H1 (cell line): ENCODE data around the gene NEMF.

Source experiments
- CHD2 ChIP-seq: IDR thresholded peaks from 2 replicates; pipeline ENCODE4 v1.6.1; 2012; ENCODE audit warnings: low read length, improper control_type of control experiment
- EP300 ChIP-seq, 2 experiments: IDR thresholded peaks; 1 replicate in 1 of 2; 2 replicates in 1 of 2; pipeline ENCODE4 v1.6.1; 2011 to 2012; ENCODE audit warnings: low read depth in 2 of 2, low read length in 2 of 2, mild to moderate bottlenecking in 2 of 2, borderline replicate concordance in 1 of 2, inconsistent platforms in 1 of 2, moderate library complexity in 1 of 2
- JUN ChIP-seq: IDR thresholded peaks from 2 replicates; pipeline ENCODE4 v1.6.1; 2011; ENCODE audit warnings: low read depth, mild to moderate bottlenecking, improper control_type of control experiment, low read length
- POLR2A ChIP-seq, 2 experiments: IDR thresholded peaks; 1 replicate in 1 of 2; 2 replicates in 1 of 2; pipeline ENCODE4 v1.6.1; 2011; ENCODE audit warnings: low read depth in 2 of 2, low read length in 2 of 2, mild to moderate bottlenecking in 2 of 2; ENCODE audit errors: control extremely low read depth in 1 of 2
- RAD21 ChIP-seq, 2 experiments: IDR thresholded peaks in 1 of 2; conservative IDR thresholded peaks in 1 of 2; 2 replicates each; pipeline ENCODE4 v1.6.1; 2011; ENCODE audit warnings: low read depth in 2 of 2, low read length in 2 of 2, improper control_type of control experiment in 1 of 2, inconsistent platforms in 1 of 2, mild to moderate bottlenecking in 1 of 2, moderate library complexity in 1 of 2
- RBBP5 ChIP-seq: IDR thresholded peaks from 2 replicates; pipeline ENCODE4 v1.7.1; 2012; ENCODE audit warnings: low read depth, mild to moderate bottlenecking, inconsistent platforms, low read length, moderate library complexity, borderline replicate concordance
- SP1 ChIP-seq: IDR thresholded peaks from 2 replicates; pipeline ENCODE4 v1.6.1; 2011; ENCODE audit warnings: low read depth, low read length
- SRF ChIP-seq: IDR thresholded peaks from 2 replicates; pipeline ENCODE4 v1.6.1; 2011; ENCODE audit warnings: mild to moderate bottlenecking, low read depth, low read length, moderate library complexity
- TAF1 ChIP-seq: IDR thresholded peaks from 2 replicates; pipeline ENCODE4 v1.6.1; 2011; ENCODE audit warnings: mild to moderate bottlenecking, low read depth, low read length
- TBP ChIP-seq: IDR thresholded peaks from 2 replicates; pipeline ENCODE4 v1.6.1; 2011; ENCODE audit warnings: low read depth, low read length, improper control_type of control experiment
- TF ChIP-seq, protein P1 (sequence below), 3 experiments: IDR thresholded peaks; 1 replicate in 2 of 3; 2 replicates in 1 of 3; pipeline versions ENCODE4 v1.5.1 to v1.6.1; 2011; ENCODE audit warnings: low read length in 3 of 3, mild to moderate bottlenecking in 3 of 3, inconsistent platforms in 2 of 3, low read depth in 1 of 3, moderate library complexity in 1 of 3; ENCODE audit not compliant: insufficient read depth in 1 of 3; ENCODE audit errors: control extremely low read depth in 1 of 3
- TF ChIP-seq, protein P2 (sequence below): IDR thresholded peaks from 2 replicates; pipeline ENCODE4 v1.6.1; 2012; ENCODE audit warnings: low read length, inconsistent platforms

DNA sequence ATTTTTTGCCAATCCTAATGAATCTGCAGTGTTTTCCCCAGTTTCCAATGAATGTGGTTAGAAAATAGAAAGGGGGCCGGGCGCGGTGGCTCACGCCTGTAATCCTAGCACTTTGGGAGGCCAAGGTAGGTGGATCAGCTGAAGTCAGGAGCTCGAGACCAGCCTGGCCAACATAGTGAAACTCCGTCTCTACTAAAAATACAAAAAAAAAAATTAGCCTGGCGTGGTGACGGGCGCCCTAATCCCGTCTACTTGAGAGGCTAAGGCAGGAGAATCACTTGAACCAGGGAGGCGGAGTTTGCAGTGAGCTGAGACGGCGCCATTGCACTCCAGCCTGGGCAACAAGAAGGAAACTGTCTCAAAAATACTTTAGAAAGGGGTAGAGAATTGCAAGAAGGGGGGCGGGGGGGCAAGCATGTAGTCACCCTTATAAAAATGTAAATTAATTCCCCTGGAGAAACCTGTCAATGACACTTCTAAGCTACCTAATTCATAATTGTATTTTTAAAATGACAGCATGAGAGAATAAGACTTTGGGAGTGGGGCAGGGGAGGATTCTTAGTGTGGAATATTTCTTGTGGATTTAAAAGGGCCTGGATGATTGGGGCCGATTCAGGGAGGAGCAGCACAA is 82.9 kb downstream of the NEMF start:
- TF ChIP-seq, protein P1, sequence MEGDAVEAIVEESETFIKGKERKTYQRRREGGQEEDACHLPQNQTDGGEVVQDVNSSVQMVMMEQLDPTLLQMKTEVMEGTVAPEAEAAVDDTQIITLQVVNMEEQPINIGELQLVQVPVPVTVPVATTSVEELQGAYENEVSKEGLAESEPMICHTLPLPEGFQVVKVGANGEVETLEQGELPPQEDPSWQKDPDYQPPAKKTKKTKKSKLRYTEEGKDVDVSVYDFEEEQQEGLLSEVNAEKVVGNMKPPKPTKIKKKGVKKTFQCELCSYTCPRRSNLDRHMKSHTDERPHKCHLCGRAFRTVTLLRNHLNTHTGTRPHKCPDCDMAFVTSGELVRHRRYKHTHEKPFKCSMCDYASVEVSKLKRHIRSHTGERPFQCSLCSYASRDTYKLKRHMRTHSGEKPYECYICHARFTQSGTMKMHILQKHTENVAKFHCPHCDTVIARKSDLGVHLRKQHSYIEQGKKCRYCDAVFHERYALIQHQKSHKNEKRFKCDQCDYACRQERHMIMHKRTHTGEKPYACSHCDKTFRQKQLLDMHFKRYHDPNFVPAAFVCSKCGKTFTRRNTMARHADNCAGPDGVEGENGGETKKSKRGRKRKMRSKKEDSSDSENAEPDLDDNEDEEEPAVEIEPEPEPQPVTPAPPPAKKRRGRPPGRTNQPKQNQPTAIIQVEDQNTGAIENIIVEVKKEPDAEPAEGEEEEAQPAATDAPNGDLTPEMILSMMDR (IDR thresholded peaks at IDR 0.05; ENCODE audit: control extremely low read depth in 1 of 3, insufficient read depth in 1 of 3, low read depth in 1 of 3, low read length in 3 of 3), result no peak
- TF ChIP-seq JUN, result no peak
- no peak for TF ChIP-seq TBP
- no peak for TF ChIP-seq POLR2A (IDR thresholded peaks at IDR 0.05; ENCODE audit: control extremely low read depth in 1 of 2, low read depth in 2 of 2, low read length in 2 of 2)
- TF ChIP-seq SRF, result no peak
- no peak for TF ChIP-seq CHD2
- no peak for TF ChIP-seq RBBP5
- TF ChIP-seq SP1, result no peak
- TF ChIP-seq, protein P2, sequence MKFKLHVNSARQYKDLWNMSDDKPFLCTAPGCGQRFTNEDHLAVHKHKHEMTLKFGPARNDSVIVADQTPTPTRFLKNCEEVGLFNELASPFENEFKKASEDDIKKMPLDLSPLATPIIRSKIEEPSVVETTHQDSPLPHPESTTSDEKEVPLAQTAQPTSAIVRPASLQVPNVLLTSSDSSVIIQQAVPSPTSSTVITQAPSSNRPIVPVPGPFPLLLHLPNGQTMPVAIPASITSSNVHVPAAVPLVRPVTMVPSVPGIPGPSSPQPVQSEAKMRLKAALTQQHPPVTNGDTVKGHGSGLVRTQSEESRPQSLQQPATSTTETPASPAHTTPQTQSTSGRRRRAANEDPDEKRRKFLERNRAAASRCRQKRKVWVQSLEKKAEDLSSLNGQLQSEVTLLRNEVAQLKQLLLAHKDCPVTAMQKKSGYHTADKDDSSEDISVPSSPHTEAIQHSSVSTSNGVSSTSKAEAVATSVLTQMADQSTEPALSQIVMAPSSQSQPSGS, result no peak
- no peak for TF ChIP-seq TAF1
- TF ChIP-seq RAD21 (IDR thresholded peaks at IDR 0.05 in 1 of 2, conservative IDR thresholded peaks at IDR 0.05 in 1 of 2; ENCODE audit: low read depth in 2 of 2, low read length in 2 of 2), result no peak
- no peak for TF ChIP-seq EP300 (IDR thresholded peaks at IDR 0.05; ENCODE audit: borderline replicate concordance in 1 of 2, low read depth in 2 of 2, low read length in 2 of 2)
